GM23338 (cell line): ENCODE measurements around the gene TMEM59L. TPM values are rescaled to one million over a fixed set of nuclear protein-coding genes. Genes with fewer than 3 reads are reported as not detected.
A peak's percentile ranks its signal among the peaks of the same experiment; 100 is the strongest.

ENCODE experiments used
- ATAC-seq: fragments of 200-7000 bp; cut with Tn5 transposase; 3 replicates; pipeline ENCODE4 v1.9.1; 2020
- DNase-seq: peaks from one replicate; pipeline ENCODE4 v3.0.0-alpha.2; 2015; ENCODE audit warnings: low spot score
- H2AFZ ChIP-seq: fragments of 200-600 bp; sonication (generic); 2 replicates; pipeline ENCODE4 v1.8.0; 2016; ENCODE audit warnings: antibody characterized with exemption, mild to moderate bottlenecking, moderate library complexity
- H3F3A ChIP-seq: fragments of 200-600 bp; sonication (generic); replicated peaks from 2 replicates; pipeline ENCODE4 v1.8.0; 2017; ENCODE audit warnings: antibody characterized with exemption, mixed run types, low read depth
- H3K27ac ChIP-seq: fragments of 200-600 bp; sonication (generic); 2 replicates; pipeline ENCODE4 v1.6.1; 2016; ENCODE audit warnings: low read depth
- H3K27me3 ChIP-seq: fragments of 200-600 bp; sonication (generic); 2 replicates; pipeline ENCODE4 v1.8.0; 2016; ENCODE audit warnings: mild to moderate bottlenecking, mixed run types, moderate library complexity; ENCODE audit not compliant: insufficient read depth
- H3K36me3 ChIP-seq: fragments of 200-600 bp; sonication (generic); 2 replicates; pipeline ENCODE4 v1.8.0; 2016; ENCODE audit warnings: mild to moderate bottlenecking; ENCODE audit not compliant: insufficient read depth
- H3K4me1 ChIP-seq: fragments of 200-600 bp; sonication (generic); 2 replicates; pipeline ENCODE4 v1.8.0; 2016; ENCODE audit warnings: mild to moderate bottlenecking, moderate library complexity; ENCODE audit not compliant: insufficient read depth
- H3K4me2 ChIP-seq: fragments of 200-600 bp; sonication (generic); 2 replicates; pipeline ENCODE4 v1.7.1; 2017; ENCODE audit warnings: mixed run types
- H3K4me3 ChIP-seq: fragments of 200-600 bp; sonication (generic); 2 replicates; pipeline ENCODE4 v1.6.1; 2016; ENCODE audit warnings: mixed run types
- H3K79me2 ChIP-seq: fragments of 200-600 bp; sonication (generic); replicated peaks from 2 replicates; pipeline ENCODE4 v1.8.0; 2017; ENCODE audit warnings: mild to moderate bottlenecking; ENCODE audit not compliant: insufficient read depth
- H3K9me2 ChIP-seq: fragments of 200-600 bp; sonication (generic); 2 replicates; pipeline ENCODE4 v1.8.0; 2017; ENCODE audit not compliant: insufficient read depth
- H4K20me1 ChIP-seq: fragments of 200-600 bp; sonication (generic); replicated peaks from 2 replicates; pipeline ENCODE4 v1.8.0; 2017; ENCODE audit warnings: mild to moderate bottlenecking; ENCODE audit not compliant: insufficient read depth
- H3K27ac Mint-ChIP-seq: 2 replicates; pipeline ENCODE4 v1.8.0; 2020; ENCODE audit warnings: inconsistent platforms, mild to moderate bottlenecking, moderate library complexity, mixed read lengths
- H3K27me3 Mint-ChIP-seq: 3 replicates; pipeline ENCODE4 v1.8.0; 2022; ENCODE audit warnings: low read depth, mild to moderate bottlenecking, moderate library complexity, mixed read lengths, inconsistent platforms; ENCODE audit not compliant: insufficient read depth, poor library complexity
- H3K36me3 Mint-ChIP-seq: 3 replicates; pipeline ENCODE4 v1.8.0; 2021; ENCODE audit warnings: low read depth, mild to moderate bottlenecking, inconsistent platforms, moderate library complexity, mixed read lengths
- H3K4me1 Mint-ChIP-seq: 3 replicates; pipeline ENCODE4 v1.8.0; 2020; ENCODE audit warnings: mild to moderate bottlenecking, inconsistent platforms, mixed read lengths
- H3K4me3 Mint-ChIP-seq: 3 replicates; pipeline ENCODE4 v1.8.0; 2021; ENCODE audit warnings: moderate library complexity, mild to moderate bottlenecking, inconsistent platforms, mixed read lengths
- H3K9me3 Mint-ChIP-seq: 3 replicates; pipeline ENCODE4 v1.8.0; 2020; ENCODE audit warnings: moderate library complexity, mild to moderate bottlenecking, inconsistent platforms, mixed read lengths
- CREB1 ChIP-seq: fragments of 250-450 bp; sonication (Bioruptor Pico); IDR thresholded peaks from 2 replicates; pipeline ENCODE4 v1.5.0; 2020; ENCODE audit warnings: low read depth, mild to moderate bottlenecking, moderate library complexity
- EZH2 ChIP-seq: fragments of 200-600 bp; sonication (generic); IDR thresholded peaks from one replicate; pipeline ENCODE4 v1.8.0; 2017; ENCODE audit warnings: antibody characterized with exemption, mild to moderate bottlenecking, low read depth; ENCODE audit not compliant: unreplicated experiment
- EZH2phosphoT487 ChIP-seq: fragments of 200-600 bp; sonication (generic); IDR thresholded peaks from one replicate; pipeline ENCODE4 v1.8.1; 2018; ENCODE audit warnings: antibody characterized with exemption; ENCODE audit not compliant: unreplicated experiment
- JUNB ChIP-seq: IDR thresholded peaks from one replicate; pipeline ENCODE4 v1.6.1; 2016; ENCODE audit warnings: antibody characterized with exemption; ENCODE audit not compliant: unreplicated experiment
- NANOG ChIP-seq: IDR thresholded peaks from 2 replicates; pipeline ENCODE4 v1.6.1; 2016; ENCODE audit warnings: antibody characterized with exemption, borderline replicate concordance
- POLR2AphosphoS5 ChIP-seq: IDR thresholded peaks from 2 replicates; pipeline ENCODE4 v1.6.1; 2016; ENCODE audit warnings: antibody characterized with exemption, low read depth
- STAT1 ChIP-seq: IDR thresholded peaks from one replicate; pipeline ENCODE4 v1.6.1; 2016; ENCODE audit warnings: antibody characterized with exemption; ENCODE audit not compliant: unreplicated experiment
- ZNF114 ChIP-seq: fragments of 250-450 bp; sonication (Bioruptor Pico); IDR thresholded peaks from 2 replicates; pipeline ENCODE4 v1.5.0; 2020; ENCODE audit warnings: mild to moderate bottlenecking, moderate library complexity
- ZNF331 ChIP-seq: fragments of 250-450 bp; sonication (Bioruptor Pico); IDR thresholded peaks from 2 replicates; pipeline ENCODE4 v1.5.0; 2020; ENCODE audit warnings: low read depth, mild to moderate bottlenecking, moderate library complexity
- polyA plus RNA-seq: library from polyadenylated mRNA; unstranded; fragments of >200 nt; fragmentation: Nextera tagmentation; extraction: Ambion mirVana; gene quantifications from 2 replicates; pipeline ENCODE4 v1.2.1, GENCODE V29; 2016
- total RNA-seq: library from RNA; depleted of rRNA; stranded (reverse); fragments of >200 nt; shearing (Covaris generic); gene quantifications from 2 replicates; pipeline ENCODE4 v1.2.3, GENCODE V29; 2014
- TF ChIP-seq, protein P1 (sequence below): IDR thresholded peaks from one replicate; pipeline ENCODE4 v1.6.1; 2018; ENCODE audit warnings: antibody characterized with exemption; ENCODE audit not compliant: unreplicated experiment
- TF ChIP-seq, protein P2 (sequence below): IDR thresholded peaks from 2 replicates; pipeline ENCODE4 v1.6.1; 2016; ENCODE audit warnings: antibody characterized with exemption
- TF ChIP-seq, protein P3 (sequence below), 2 experiments: fragments of 200-600 bp in 1 of 2; sonication (generic) in 1 of 2; conservative IDR thresholded peaks; 2 replicates each; pipeline versions ENCODE4 v1.5.1 to v1.6.1; 2016 to 2017; ENCODE audit warnings: antibody characterized with exemption in 2 of 2, low read depth in 2 of 2, mild to moderate bottlenecking in 2 of 2, moderate library complexity in 1 of 2

The TMEM59L gene
- total and polyA plus RNA-seq, 2 experiments from 2014 or later = 9.8 to 15.7 TPM

DNA sequence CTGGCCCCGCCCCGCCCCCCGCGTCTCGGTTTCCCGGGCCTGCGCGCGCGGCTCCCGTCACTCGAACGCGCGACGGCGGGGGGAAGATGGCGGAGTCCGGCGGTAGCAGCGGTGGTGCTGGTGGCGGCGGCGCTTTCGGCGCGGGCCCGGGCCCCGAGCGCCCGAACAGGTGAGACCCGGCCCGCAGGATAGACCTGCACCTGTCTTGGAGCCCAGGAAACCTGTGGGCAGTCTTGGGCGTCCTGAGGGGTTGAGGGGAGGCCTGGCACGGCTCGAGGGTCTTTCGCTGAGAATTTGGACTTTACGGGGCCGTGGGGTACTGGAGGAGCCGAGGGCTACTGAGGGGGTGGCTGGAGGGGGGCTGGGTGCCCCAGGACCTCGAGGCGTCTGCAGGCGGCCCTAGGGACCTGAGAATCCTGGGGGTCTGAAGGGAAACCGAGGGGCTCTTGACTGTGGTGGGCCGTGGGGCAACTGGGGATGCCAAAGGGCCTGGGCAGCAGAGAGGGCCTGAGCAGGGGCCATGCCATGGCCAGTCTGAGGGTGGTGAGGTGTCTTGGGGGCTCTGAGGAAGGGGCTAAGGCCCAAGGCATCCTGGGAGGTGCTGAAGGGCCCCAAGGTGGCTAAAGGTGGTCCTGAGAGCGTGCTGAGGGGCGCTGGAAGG, 24.4 kb downstream of the TMEM59L start, which contains the start of gene KLHL26:
Gene KLHL26 (plus strand): TSS at position 60 of the 661 bp plus-strand sequence. CDS start 27 bp downstream, at position 87.
- ATAC-seq (peak; percentile 20), DNase-seq (no peak)
- H3K27ac Mint-ChIP-seq = peak within 1 kb of the TSS; percentile 74
- H3K36me3 ChIP-seq = no peaks in the 10 kb centered on the region
- peaks cover 17% of the 10 kb centered on the region for H3K4me1 ChIP-seq
- peaks cover 3% of the 10 kb centered on the region; the same call in 1 of the 2 replicates for H4K20me1 ChIP-seq
- peaks cover 14% of the 10 kb centered on the region for H3K27me3 ChIP-seq
- no peaks in the 10 kb centered on the region for H3K36me3 Mint-ChIP-seq
- TF ChIP-seq CREB1 (CRISPR knock-in tag) = peak; percentile 84
- TF ChIP-seq POLR2AphosphoS5 = peak; percentile 67
- no peak for TF ChIP-seq ZNF114 (CRISPR knock-in tag)
- H3K4me3 ChIP-seq = peak within 1 kb of the TSS; percentile 89
- peak within 1 kb of the TSS; percentile 89 for H3K27ac ChIP-seq
- no peaks in the 10 kb centered on the region for H3K9me2 ChIP-seq
- peak within 1 kb of the TSS; percentile 96 for H2AFZ ChIP-seq
- peaks cover 7% of the 10 kb centered on the region for H3K27me3 Mint-ChIP-seq
- peak within 1 kb of the TSS; percentile 88 for H3K4me3 Mint-ChIP-seq
- H3K4me2 ChIP-seq = peak within 1 kb of the TSS; percentile 99
- H3K4me1 Mint-ChIP-seq = peaks cover 11% of the 10 kb centered on the region
- H3F3A ChIP-seq = no peaks in the 10 kb centered on the region
- no peaks in the 10 kb centered on the region for H3K9me3 Mint-ChIP-seq
- H3K79me2 ChIP-seq = peaks cover 17% of the 10 kb centered on the region

DNA sequence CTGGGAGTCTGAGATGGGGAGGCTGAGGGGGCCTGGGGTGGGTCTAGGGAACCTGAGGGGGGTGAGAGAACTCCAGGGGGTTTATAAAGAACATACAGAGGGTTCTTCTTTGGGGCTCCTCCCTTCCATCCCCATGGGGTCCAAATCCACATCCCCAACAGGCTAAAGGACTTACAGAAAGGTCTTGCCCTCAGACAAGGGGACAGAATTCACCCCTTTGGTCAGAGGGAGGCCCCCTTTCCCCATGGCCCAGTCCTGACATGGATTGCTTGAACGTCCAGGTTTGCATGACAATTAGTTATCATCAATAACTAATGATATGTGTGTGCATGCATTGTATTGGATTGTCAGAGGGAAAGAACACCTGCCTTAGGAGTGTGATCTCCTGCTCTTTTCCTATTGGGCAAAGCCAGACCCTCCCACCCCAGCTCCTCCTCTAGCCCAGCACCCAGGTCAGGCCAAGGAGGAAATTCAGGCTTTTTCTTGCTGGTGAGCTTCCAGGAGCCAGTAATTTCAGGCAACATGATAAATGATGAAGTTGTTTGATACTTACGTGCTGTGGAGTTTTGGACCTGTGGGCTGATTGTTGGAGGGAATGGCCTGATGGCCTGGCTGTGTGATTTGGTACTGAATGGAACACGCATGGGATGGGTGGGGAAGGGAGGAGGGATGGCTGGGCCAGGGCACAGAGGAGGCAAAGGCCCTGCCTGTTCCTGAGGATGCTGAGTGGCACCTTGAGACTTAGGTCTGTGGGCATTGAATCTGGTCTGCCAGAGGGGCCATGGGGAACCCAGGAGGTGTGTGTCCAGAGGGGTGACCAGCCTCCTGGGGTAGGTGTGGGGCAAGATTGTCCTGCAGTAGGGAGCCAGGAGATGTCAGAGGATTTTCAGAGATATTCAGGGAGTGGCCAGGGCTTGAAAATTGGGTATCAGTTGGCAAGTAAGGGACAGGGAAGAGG, 25.3 kb downstream of the TMEM59L start:
- H3K9me3 Mint-ChIP-seq = no peaks in the 10 kb centered on the region
- no peak overlapping the region for H3K27ac ChIP-seq
- DNase-seq (peak; percentile 54), ATAC-seq (peak; percentile 10)
- H3F3A ChIP-seq = no peaks in the 10 kb centered on the region
- H3K4me1 Mint-ChIP-seq = peaks cover 11% of the 10 kb centered on the region
- H3K27me3 ChIP-seq = peaks cover 14% of the 10 kb centered on the region
- no peak overlapping the region for H2AFZ ChIP-seq
- H3K4me1 ChIP-seq = peaks cover 17% of the 10 kb centered on the region
- H3K9me2 ChIP-seq = no peaks in the 10 kb centered on the region
- H4K20me1 ChIP-seq = peaks cover 3% of the 10 kb centered on the region; the same call in 1 of the 2 replicates
- no peaks in the 10 kb centered on the region for H3K36me3 ChIP-seq
- peak overlapping the region; percentile 88 for H3K4me3 Mint-ChIP-seq
- no peaks in the 10 kb centered on the region for H3K36me3 Mint-ChIP-seq
- peak overlapping the region; percentile 78 for H3K27ac Mint-ChIP-seq
- peak overlapping the region; percentile 99 for H3K4me2 ChIP-seq
- peaks cover 8% of the 10 kb centered on the region for H3K27me3 Mint-ChIP-seq
- peaks cover 17% of the 10 kb centered on the region for H3K79me2 ChIP-seq
- H3K4me3 ChIP-seq = peak overlapping the region; percentile 89
- TF ChIP-seq, protein P1, sequence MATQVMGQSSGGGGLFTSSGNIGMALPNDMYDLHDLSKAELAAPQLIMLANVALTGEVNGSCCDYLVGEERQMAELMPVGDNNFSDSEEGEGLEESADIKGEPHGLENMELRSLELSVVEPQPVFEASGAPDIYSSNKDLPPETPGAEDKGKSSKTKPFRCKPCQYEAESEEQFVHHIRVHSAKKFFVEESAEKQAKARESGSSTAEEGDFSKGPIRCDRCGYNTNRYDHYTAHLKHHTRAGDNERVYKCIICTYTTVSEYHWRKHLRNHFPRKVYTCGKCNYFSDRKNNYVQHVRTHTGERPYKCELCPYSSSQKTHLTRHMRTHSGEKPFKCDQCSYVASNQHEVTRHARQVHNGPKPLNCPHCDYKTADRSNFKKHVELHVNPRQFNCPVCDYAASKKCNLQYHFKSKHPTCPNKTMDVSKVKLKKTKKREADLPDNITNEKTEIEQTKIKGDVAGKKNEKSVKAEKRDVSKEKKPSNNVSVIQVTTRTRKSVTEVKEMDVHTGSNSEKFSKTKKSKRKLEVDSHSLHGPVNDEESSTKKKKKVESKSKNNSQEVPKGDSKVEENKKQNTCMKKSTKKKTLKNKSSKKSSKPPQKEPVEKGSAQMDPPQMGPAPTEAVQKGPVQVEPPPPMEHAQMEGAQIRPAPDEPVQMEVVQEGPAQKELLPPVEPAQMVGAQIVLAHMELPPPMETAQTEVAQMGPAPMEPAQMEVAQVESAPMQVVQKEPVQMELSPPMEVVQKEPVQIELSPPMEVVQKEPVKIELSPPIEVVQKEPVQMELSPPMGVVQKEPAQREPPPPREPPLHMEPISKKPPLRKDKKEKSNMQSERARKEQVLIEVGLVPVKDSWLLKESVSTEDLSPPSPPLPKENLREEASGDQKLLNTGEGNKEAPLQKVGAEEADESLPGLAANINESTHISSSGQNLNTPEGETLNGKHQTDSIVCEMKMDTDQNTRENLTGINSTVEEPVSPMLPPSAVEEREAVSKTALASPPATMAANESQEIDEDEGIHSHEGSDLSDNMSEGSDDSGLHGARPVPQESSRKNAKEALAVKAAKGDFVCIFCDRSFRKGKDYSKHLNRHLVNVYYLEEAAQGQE = no peak
- no peak for TF ChIP-seq STAT1
- TF ChIP-seq EZH2phosphoT487 = no peak
- TF ChIP-seq POLR2AphosphoS5 = no peak
- TF ChIP-seq, protein P2, sequence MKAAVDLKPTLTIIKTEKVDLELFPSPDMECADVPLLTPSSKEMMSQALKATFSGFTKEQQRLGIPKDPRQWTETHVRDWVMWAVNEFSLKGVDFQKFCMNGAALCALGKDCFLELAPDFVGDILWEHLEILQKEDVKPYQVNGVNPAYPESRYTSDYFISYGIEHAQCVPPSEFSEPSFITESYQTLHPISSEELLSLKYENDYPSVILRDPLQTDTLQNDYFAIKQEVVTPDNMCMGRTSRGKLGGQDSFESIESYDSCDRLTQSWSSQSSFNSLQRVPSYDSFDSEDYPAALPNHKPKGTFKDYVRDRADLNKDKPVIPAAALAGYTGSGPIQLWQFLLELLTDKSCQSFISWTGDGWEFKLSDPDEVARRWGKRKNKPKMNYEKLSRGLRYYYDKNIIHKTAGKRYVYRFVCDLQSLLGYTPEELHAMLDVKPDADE = no peak
- no peak for TF ChIP-seq ZNF114 (CRISPR knock-in tag)
- TF ChIP-seq NANOG = no peak
- TF ChIP-seq EZH2 = no peak
- no peak for TF ChIP-seq ZNF331 (CRISPR knock-in tag)
- no peak for TF ChIP-seq CREB1 (CRISPR knock-in tag)
- TF ChIP-seq, protein P3, sequence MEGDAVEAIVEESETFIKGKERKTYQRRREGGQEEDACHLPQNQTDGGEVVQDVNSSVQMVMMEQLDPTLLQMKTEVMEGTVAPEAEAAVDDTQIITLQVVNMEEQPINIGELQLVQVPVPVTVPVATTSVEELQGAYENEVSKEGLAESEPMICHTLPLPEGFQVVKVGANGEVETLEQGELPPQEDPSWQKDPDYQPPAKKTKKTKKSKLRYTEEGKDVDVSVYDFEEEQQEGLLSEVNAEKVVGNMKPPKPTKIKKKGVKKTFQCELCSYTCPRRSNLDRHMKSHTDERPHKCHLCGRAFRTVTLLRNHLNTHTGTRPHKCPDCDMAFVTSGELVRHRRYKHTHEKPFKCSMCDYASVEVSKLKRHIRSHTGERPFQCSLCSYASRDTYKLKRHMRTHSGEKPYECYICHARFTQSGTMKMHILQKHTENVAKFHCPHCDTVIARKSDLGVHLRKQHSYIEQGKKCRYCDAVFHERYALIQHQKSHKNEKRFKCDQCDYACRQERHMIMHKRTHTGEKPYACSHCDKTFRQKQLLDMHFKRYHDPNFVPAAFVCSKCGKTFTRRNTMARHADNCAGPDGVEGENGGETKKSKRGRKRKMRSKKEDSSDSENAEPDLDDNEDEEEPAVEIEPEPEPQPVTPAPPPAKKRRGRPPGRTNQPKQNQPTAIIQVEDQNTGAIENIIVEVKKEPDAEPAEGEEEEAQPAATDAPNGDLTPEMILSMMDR (conservative IDR thresholded peaks at IDR 0.05; ENCODE audit: low read depth in 2 of 2) = no peak
- TF ChIP-seq JUNB = no peak
